Endodermal cell (in vitro differentiated cells): ENCODE results near the gene AGRN. TPM values are rescaled to one million over a fixed set of nuclear protein-coding genes. Genes with fewer than 3 reads are reported as not detected.

Experiments
- DNase-seq: peaks from one replicate; pipeline ENCODE4 v3.0.0-alpha.2; 2017
- H3K27ac ChIP-seq: 2 replicates; pipeline ENCODE4 v1.5.1; 2013; ENCODE audit warnings: mild to moderate bottlenecking, low read depth, low read length, moderate library complexity
- H3K27me3 ChIP-seq: 2 replicates; pipeline ENCODE4 v1.6.1; 2013; ENCODE audit warnings: mild to moderate bottlenecking, low read length, moderate library complexity; ENCODE audit not compliant: insufficient read depth, control insufficient read depth, poor library complexity, severe bottlenecking
- H3K36me3 ChIP-seq: 2 replicates; pipeline ENCODE4 v1.7.0; 2013; ENCODE audit warnings: mild to moderate bottlenecking, low read length, moderate library complexity; ENCODE audit not compliant: control insufficient read depth, insufficient read depth
- H3K4me1 ChIP-seq: one replicate; pipeline ENCODE4 v1.7.0; 2013; ENCODE audit warnings: low read length; ENCODE audit not compliant: control insufficient read depth, insufficient read depth
- H3K4me3 ChIP-seq: 2 replicates; pipeline ENCODE4 v1.5.1; 2013; ENCODE audit warnings: mild to moderate bottlenecking, low read length, moderate library complexity
- H3K9ac ChIP-seq: 2 replicates; pipeline ENCODE4 v1.6.1; 2013; ENCODE audit warnings: mild to moderate bottlenecking, low read length, moderate library complexity; ENCODE audit not compliant: poor library complexity, severe bottlenecking; ENCODE audit errors: extremely low read depth
- H3K9me3 ChIP-seq: 2 replicates; pipeline ENCODE4 v1.6.1; 2013; ENCODE audit warnings: mild to moderate bottlenecking, low read length, moderate library complexity; ENCODE audit not compliant: control insufficient read depth
- H3K27ac Mint-ChIP-seq: 2 replicates; pipeline ENCODE4 v1.8.0; 2020; ENCODE audit warnings: mixed read lengths
- H3K27me3 Mint-ChIP-seq: 2 replicates; pipeline ENCODE4 v1.8.0; 2021; ENCODE audit warnings: mild to moderate bottlenecking, mixed read lengths; ENCODE audit not compliant: insufficient read depth
- H3K36me3 Mint-ChIP-seq: 2 replicates; pipeline ENCODE4 v1.8.0; 2020; ENCODE audit warnings: low read depth, mixed read lengths
- H3K4me1 Mint-ChIP-seq: 2 replicates; pipeline ENCODE4 v1.8.0; 2020; ENCODE audit warnings: mixed read lengths
- H3K4me3 Mint-ChIP-seq: 2 replicates; pipeline ENCODE4 v1.8.0; 2020; ENCODE audit warnings: mild to moderate bottlenecking, moderate library complexity, mixed read lengths
- H3K9me3 Mint-ChIP-seq: 2 replicates; pipeline ENCODE4 v1.8.0; 2020; ENCODE audit warnings: mild to moderate bottlenecking, mixed read lengths
- CTCF ChIP-seq: fragments of 200-600 bp; sonication (generic); conservative IDR thresholded peaks from 2 replicates; pipeline ENCODE4 v1.5.0; 2021; ENCODE audit warnings: antibody characterized with exemption, mild to moderate bottlenecking
- WGBS, 2 experiments: methylation state at CpG; one replicate each; pipeline versions ENCODE4 v1.1.5 to v1.1.7; 2013; ENCODE audit warnings: missing lambda C conversion rate in 2 of 2, mixed read lengths in 1 of 2; ENCODE audit not compliant: insufficient coverage in 1 of 2, insufficient read length in 1 of 2; 5-methylcytosine and 5-hydroxymethylcytosine counted together
- total RNA-seq, 2 donors: library from RNA; stranded (reverse); fragmentation: NEBNext Ultra II Directional in 1 of 2; extraction: Animal tissue kit (Norgen Biotek cat#: 25700) in 1 of 2; gene quantifications; 2 replicates in 1 of 2; 3 replicates in 1 of 2; pipeline ENCODE4 v1.2.1, GENCODE V29; 2021

The AGRN gene
- total RNA-seq, 2 donors from 2014 or later: 269 to 288 TPM

- Histone ChIP-seq H3K27ac (no peak overlapping the region), H3K36me3 (peaks cover 37% of the 10 kb centered on the region), H3K9me3 (no peaks in the 10 kb centered on the region), H3K4me3 (no peak overlapping the region), H3K9ac (peak overlapping the region; percentile 25), H3K27me3 (no peaks in the 10 kb centered on the region), H3K4me1 (peaks cover 23% of the 10 kb centered on the region)
- WGBS, 2 experiments: 71 to 82% methylated on average over 4 to 9 of the region's 9 CpGs
- peak overlapping the region; percentile 81 for H3K27ac Mint-ChIP-seq
- H3K4me3 Mint-ChIP-seq: peak overlapping the region; percentile 16
- peaks cover 21% of the 10 kb centered on the region for H3K36me3 Mint-ChIP-seq
- TF ChIP-seq CTCF: no peak
- H3K27me3 Mint-ChIP-seq: peaks cover 13% of the 10 kb centered on the region
- peaks cover 16% of the 10 kb centered on the region for H3K4me1 Mint-ChIP-seq
- DNase-seq: no peak
- H3K9me3 Mint-ChIP-seq: no peaks in the 10 kb centered on the region
Observed at GRCh38 chr1:1024149-1024770, 4.3 kb downstream of the AGRN start.

GRCh38 chr1:1024771-1025699, 5.1 kb downstream of the AGRN start:
- Histone ChIP-seq H3K36me3 (peaks cover 37% of the 10 kb centered on the region), H3K9ac (peak overlapping the region; percentile 68), H3K9me3 (no peaks in the 10 kb centered on the region), H3K27ac (peak overlapping the region; percentile 44), H3K27me3 (no peaks in the 10 kb centered on the region), H3K4me1 (peaks cover 23% of the 10 kb centered on the region), H3K4me3 (no peak overlapping the region)
- peak overlapping the region; percentile 81 for H3K27ac Mint-ChIP-seq
- peaks cover 21% of the 10 kb centered on the region for H3K36me3 Mint-ChIP-seq
- no peaks in the 10 kb centered on the region for H3K9me3 Mint-ChIP-seq
- TF ChIP-seq CTCF: no peak
- peak; percentile 95 for DNase-seq
- 75 to 93% methylated on average over 6 to 31 of the region's 31 CpGs for WGBS, 2 experiments
- H3K4me3 Mint-ChIP-seq: peak overlapping the region; percentile 16
- peaks cover 16% of the 10 kb centered on the region for H3K4me1 Mint-ChIP-seq
- H3K27me3 Mint-ChIP-seq: peaks cover 13% of the 10 kb centered on the region

GRCh38 chr1:1025730-1026129, 5.8 kb downstream of the AGRN start:
- H3K4me3 ChIP-seq: no peak overlapping the region
- H3K36me3 ChIP-seq: peaks cover 37% of the 10 kb centered on the region
- WGBS, 2 experiments: 92 to 100% methylated on average over 1 to 8 of the region's 10 CpGs
- no peaks in the 10 kb centered on the region for H3K9me3 Mint-ChIP-seq
- no peak overlapping the region for H3K27ac ChIP-seq
- no peak overlapping the region for H3K4me3 Mint-ChIP-seq
- peak overlapping the region; percentile 35 for H3K27ac Mint-ChIP-seq
- peaks cover 21% of the 10 kb centered on the region for H3K36me3 Mint-ChIP-seq
- no peaks in the 10 kb centered on the region for H3K27me3 ChIP-seq
- H3K9me3 ChIP-seq: no peaks in the 10 kb centered on the region
- no peak for TF ChIP-seq CTCF
- peaks cover 13% of the 10 kb centered on the region for H3K27me3 Mint-ChIP-seq
- H3K4me1 ChIP-seq: peaks cover 23% of the 10 kb centered on the region
- no peak for DNase-seq
- peaks cover 16% of the 10 kb centered on the region for H3K4me1 Mint-ChIP-seq
- H3K9ac ChIP-seq: no peak overlapping the region
